Panc1 (cell line): ENCODE results near the gene CYB561D1. TPM values are rescaled to one million over a fixed set of nuclear protein-coding genes. Genes with fewer than 3 reads are reported as not detected.
"Not testable (repeated sequence)": the region's sequence is repeated elsewhere in the genome, so short reads cannot be mapped to it uniquely, and the experiment has no call there.

Source experiments
- ATAC-seq: fragments of 200-7000 bp; cut with Tn5 transposase; 2 replicates; pipeline ENCODE4 v1.9.1; 2020; ENCODE audit warnings: mild to moderate bottlenecking, moderate library complexity
- BruUV-seq: library from RNA; stranded (reverse); fragments of 400-500 nt; replicated peaks from 2 replicates; lab custom pipeline; 2021; lab: Mats Ljungman, UMichigan
- CTCF ChIA-PET: fragments of 300-600 bp; sonication (Branson Sonifier 250); formaldehyde crosslinking; loops from one replicate; lab custom pipeline; 2022; ENCODE audit warnings: antibody characterized with exemption; lab: Charles Lee
- POLR2A ChIA-PET: fragments of 300-600 bp; sonication (Branson Sonifier 250); formaldehyde crosslinking; loops from one replicate; lab custom pipeline; 2022; ENCODE audit warnings: antibody characterized with exemption; lab: Charles Lee
- DNase-seq: peaks from one replicate; pipeline ENCODE4 v3.0.0-alpha.2; 2010; ENCODE audit warnings: low read depth, low spot score
- H3K27ac ChIP-seq: 2 replicates; pipeline ENCODE4 v1.5.1; 2011; ENCODE audit warnings: mild to moderate bottlenecking, low read length, inconsistent platforms
- H3K27me3 ChIP-seq: fragments of 200-500 bp; sonication (Bioruptor generic); 2 replicates; pipeline ENCODE4 v1.6.0; 2014; ENCODE audit warnings: low read length, inconsistent platforms; ENCODE audit not compliant: control insufficient read depth, insufficient read depth
- H3K36me3 ChIP-seq: fragments of 200-500 bp; sonication (Bioruptor generic); 2 replicates; pipeline ENCODE4 v1.5.1; 2014; ENCODE audit warnings: inconsistent platforms, mild to moderate bottlenecking, low read length, moderate library complexity; ENCODE audit not compliant: control insufficient read depth, insufficient read depth
- H3K4me1 ChIP-seq: 2 replicates; pipeline ENCODE4 v1.5.1; 2011; ENCODE audit warnings: inconsistent platforms, mild to moderate bottlenecking, low read length, moderate library complexity; ENCODE audit not compliant: control insufficient read depth, insufficient read depth
- H3K4me3 ChIP-seq, 2 experiments: 2 replicates each; pipeline ENCODE4 v1.5.1; 2011 to 2012; ENCODE audit warnings: low read depth in 2 of 2, low read length in 2 of 2, mild to moderate bottlenecking in 2 of 2, inconsistent platforms in 1 of 2, moderate library complexity in 1 of 2
- H3K9me3 ChIP-seq: fragments of 200-500 bp; sonication (Bioruptor generic); 2 replicates; pipeline ENCODE4 v1.5.1; 2014; ENCODE audit warnings: low read depth, mild to moderate bottlenecking, inconsistent platforms, low read length, moderate library complexity; ENCODE audit not compliant: control insufficient read depth, insufficient read depth
- CTCF ChIP-seq: fragments of 450-650 bp; IDR thresholded peaks from 2 replicates; pipeline ENCODE4 v1.5.1; 2017; ENCODE audit warnings: mild to moderate bottlenecking
- POLR2AphosphoS5 ChIP-seq: IDR thresholded peaks from 2 replicates; pipeline ENCODE4 v1.6.1; 2012; ENCODE audit warnings: mild to moderate bottlenecking, low read depth, low read length, moderate library complexity
- REST ChIP-seq, 2 experiments: IDR thresholded peaks; 2 replicates each; pipeline ENCODE4 v1.6.1; 2011 to 2012; ENCODE audit warnings: low read depth in 2 of 2, control low read depth in 1 of 2, low read length in 1 of 2, mild to moderate bottlenecking in 1 of 2, moderate library complexity in 1 of 2; ENCODE audit not compliant: insufficient read depth in 1 of 2
- SIN3A ChIP-seq: IDR thresholded peaks from 2 replicates; pipeline ENCODE4 v1.6.1; 2012; ENCODE audit warnings: low read depth, mild to moderate bottlenecking, low read length, moderate library complexity, borderline replicate concordance; ENCODE audit not compliant: insufficient read depth
- TCF7L2 ChIP-seq: IDR thresholded peaks from 2 replicates; pipeline ENCODE4 v1.6.1; 2011; ENCODE audit warnings: mild to moderate bottlenecking, low read depth, low read length, inconsistent platforms
- in situ Hi-C: cut with HindIII; loops from 2 replicates; pipeline ENCODE4 v1.10.0; 2016; ENCODE audit warnings: low sequenced_read_pairs, low pct_unique_long_range_greater_than_20kb
- intact Hi-C: fragments of 100-400 bp; cut with micrococcal nuclease; formaldehyde crosslinking; loops from one replicate; pipeline ENCODE4 v1.10.0; 2022; ENCODE audit not compliant: unreplicated experiment
- total RNA-seq: library from RNA; stranded (reverse); gene quantifications from one replicate; pipeline ENCODE4 v1.2.1, GENCODE V29; 2021; ENCODE audit not compliant: unreplicated experiment

The CYB561D1 gene
- total RNA-seq, 1 experiment from 2014 or later = 4.5 TPM

GRCh38 chr1:109445949-109446695 lies 47.8 kb upstream of the CYB561D1 start:
- intact Hi-C loops, H3K4me3 ChIP-seq, in situ Hi-C loops, H3K27ac ChIP-seq, ATAC-seq, H3K4me1 ChIP-seq, DNase-seq, CTCF ChIA-PET, H3K9me3 ChIP-seq, H3K36me3 ChIP-seq, BruUV-seq, POLR2A ChIA-PET: not testable (repeated sequence)
- H3K27me3 ChIP-seq = peaks cover 12% of the 10 kb centered on the region

GRCh38 chr1:109447524-109447923 lies 46.4 kb upstream of the CYB561D1 start:
- no peak for TF ChIP-seq CTCF
- TF ChIP-seq POLR2AphosphoS5 = no peak
- intact Hi-C loops = no loop called here
- H3K4me1 ChIP-seq = no peaks in the 10 kb centered on the region
- peaks cover 9% of the 10 kb centered on the region for H3K27me3 ChIP-seq
- no peaks in the 10 kb centered on the region for H3K36me3 ChIP-seq
- ATAC-seq (no peak), DNase-seq (no peak)
- no peaks in the 10 kb centered on the region for H3K9me3 ChIP-seq
- ChIA-PET CTCF (no interaction called here), POLR2A (no interaction called here)
- in situ Hi-C loops = no loop called here
- BruUV-seq = no TSS peak
- H3K27ac ChIP-seq = no peak overlapping the region
- no peak overlapping the region for H3K4me3 ChIP-seq

GRCh38 chr1:109454497-109455133 lies 39.3 kb upstream of the CYB561D1 start:
- H3K9me3 ChIP-seq = no peaks in the 10 kb centered on the region; the same call in 1 of the 2 replicates
- no peaks in the 10 kb centered on the region for H3K4me1 ChIP-seq
- CTCF ChIA-PET = no interaction called here
- no peak overlapping the region for H3K4me3 ChIP-seq
- POLR2A ChIA-PET = no interaction called here
- no peaks in the 10 kb centered on the region; the same call in 1 of the 2 replicates for H3K27me3 ChIP-seq
- no peaks in the 10 kb centered on the region for H3K36me3 ChIP-seq
- DNase-seq = no peak
- no peak overlapping the region for H3K27ac ChIP-seq
- in situ Hi-C loops = no loop called here
- ATAC-seq = no peak
- TF ChIP-seq TCF7L2 = no peak
- no TSS peak for BruUV-seq
- intact Hi-C loops = no loop called here

GRCh38 chr1:109457819-109458218 lies 36.1 kb upstream of the CYB561D1 start:
- no peaks in the 10 kb centered on the region for H3K4me1 ChIP-seq
- BruUV-seq = no TSS peak
- no peak overlapping the region for H3K4me3 ChIP-seq
- TF ChIP-seq POLR2AphosphoS5 (no peak), REST (IDR thresholded peaks at IDR 0.05; ENCODE audit: insufficient read depth in 1 of 2, low read depth in 2 of 2, low read length in 1 of 2) (no peak), SIN3A (no peak), TCF7L2 (no peak), CTCF (no peak)
- in situ Hi-C loops = no loop called here
- ATAC-seq = no peak
- no peaks in the 10 kb centered on the region; the same call in 1 of the 2 replicates for H3K9me3 ChIP-seq
- ChIA-PET CTCF (no interaction called here), POLR2A (no interaction called here)
- DNase-seq = no peak
- intact Hi-C loops = no loop called here
- H3K27me3 ChIP-seq = peaks cover 4% of the 10 kb centered on the region
- no peaks in the 10 kb centered on the region for H3K36me3 ChIP-seq
- no peak overlapping the region for H3K27ac ChIP-seq
